ENCODE data around the gene GPR85. TPM values are rescaled to one million over a fixed set of nuclear protein-coding genes. Genes with fewer than 3 reads are reported as not detected.

Gene GPR85
- total and polyA plus RNA-seq, 2 donors (not counting 3 experiments of a cell fraction or from before 2014, with no cell fraction given), result 0.54 to 0.64 TPM

DNA sequence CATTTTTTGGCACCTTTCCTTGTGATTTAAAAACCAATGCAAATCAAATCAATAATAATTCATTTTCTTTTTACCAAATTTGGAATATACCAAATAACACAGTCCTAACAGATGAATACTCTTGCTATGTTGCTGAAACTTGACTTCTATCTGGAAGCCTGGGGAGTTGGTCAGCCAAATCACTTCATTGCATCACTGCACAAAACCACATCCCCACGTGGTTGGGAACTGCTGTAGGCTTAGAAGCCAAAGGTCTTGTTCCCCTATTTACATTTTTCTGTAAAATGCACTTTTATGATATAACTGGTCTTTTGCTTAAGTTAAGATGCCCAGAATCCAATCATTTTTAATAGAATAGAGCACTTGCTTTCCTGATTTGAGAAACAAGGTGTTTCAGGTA lies 15.2 kb downstream of the GPR85 start:
- H3K36me3 ChIP-seq (ENCODE audit: control insufficient read depth in 2 of 2, extremely low read depth in 1 of 2, insufficient read depth in 2 of 2, low read length in 2 of 2), result no peaks in the 10 kb centered on the region
- POLR2A ChIA-PET, result no interaction called here
- no peak overlapping the region for H3K27ac ChIP-seq (ENCODE audit: insufficient read depth, low read depth, low read length)
- H3K4me3 ChIP-seq (replicated peaks in 1 of 3; ENCODE audit: insufficient read depth in 1 of 3, low read depth in 1 of 3, low read length in 3 of 3), result no peak overlapping the region
- H3K4me2 ChIP-seq (ENCODE audit: insufficient read depth, low read length), result no peak overlapping the region
- CTCF ChIA-PET, result no interaction called here
- dilution Hi-C loops (cut with MboI; ENCODE audit: extremely low pct_ligation_motif_present, low sequenced_read_pairs) (no loop called here), intact Hi-C loops (cut with micrococcal nuclease) (no loop called here)
- BruUV-seq (replicated peaks), result no TSS peak
- H4K20me1 ChIP-seq (replicated peaks; ENCODE audit: control insufficient read depth, extremely low read depth, insufficient read depth, low read length), result no peaks in the 10 kb centered on the region
- TF ChIP-seq, protein P1, sequence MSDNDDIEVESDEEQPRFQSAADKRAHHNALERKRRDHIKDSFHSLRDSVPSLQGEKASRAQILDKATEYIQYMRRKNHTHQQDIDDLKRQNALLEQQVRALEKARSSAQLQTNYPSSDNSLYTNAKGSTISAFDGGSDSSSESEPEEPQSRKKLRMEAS (IDR thresholded peaks at IDR 0.05; ENCODE audit: insufficient read depth, insufficient read length), result no peak
- no peak for TF ChIP-seq GATA2 (IDR thresholded peaks at IDR 0.05; ENCODE audit: insufficient read depth, insufficient read length, low read depth, low read length)
- no peak for TF ChIP-seq EZH2 (IDR thresholded peaks at IDR 0.05; ENCODE audit: borderline replicate concordance, low read depth, low read length, severe bottlenecking)
- TF ChIP-seq MYC (IDR thresholded peaks at IDR 0.05; ENCODE audit: low read depth, low read length), result no peak
- no peak for TF ChIP-seq POLR2AphosphoS5 (IDR thresholded peaks at IDR 0.05; ENCODE audit: insufficient read depth, low read depth, low read length)
- no peak for TF ChIP-seq FOS (IDR thresholded peaks at IDR 0.05; ENCODE audit: borderline replicate concordance, insufficient read depth, low read length)
- no peak for TF ChIP-seq JUN (IDR thresholded peaks at IDR 0.05; ENCODE audit: borderline replicate concordance, insufficient read depth, insufficient read length, low read depth)
- no peak for TF ChIP-seq POLR2A (IDR thresholded peaks at IDR 0.05; ENCODE audit: low read depth, low read length)
- TF ChIP-seq, protein P2, sequence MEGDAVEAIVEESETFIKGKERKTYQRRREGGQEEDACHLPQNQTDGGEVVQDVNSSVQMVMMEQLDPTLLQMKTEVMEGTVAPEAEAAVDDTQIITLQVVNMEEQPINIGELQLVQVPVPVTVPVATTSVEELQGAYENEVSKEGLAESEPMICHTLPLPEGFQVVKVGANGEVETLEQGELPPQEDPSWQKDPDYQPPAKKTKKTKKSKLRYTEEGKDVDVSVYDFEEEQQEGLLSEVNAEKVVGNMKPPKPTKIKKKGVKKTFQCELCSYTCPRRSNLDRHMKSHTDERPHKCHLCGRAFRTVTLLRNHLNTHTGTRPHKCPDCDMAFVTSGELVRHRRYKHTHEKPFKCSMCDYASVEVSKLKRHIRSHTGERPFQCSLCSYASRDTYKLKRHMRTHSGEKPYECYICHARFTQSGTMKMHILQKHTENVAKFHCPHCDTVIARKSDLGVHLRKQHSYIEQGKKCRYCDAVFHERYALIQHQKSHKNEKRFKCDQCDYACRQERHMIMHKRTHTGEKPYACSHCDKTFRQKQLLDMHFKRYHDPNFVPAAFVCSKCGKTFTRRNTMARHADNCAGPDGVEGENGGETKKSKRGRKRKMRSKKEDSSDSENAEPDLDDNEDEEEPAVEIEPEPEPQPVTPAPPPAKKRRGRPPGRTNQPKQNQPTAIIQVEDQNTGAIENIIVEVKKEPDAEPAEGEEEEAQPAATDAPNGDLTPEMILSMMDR (IDR thresholded peaks at IDR 0.05; ENCODE audit: extremely low read depth in 1 of 2, insufficient read depth in 1 of 2, low read depth in 1 of 2, low read length in 2 of 2), result no peak
- H3K9me3 ChIP-seq (replicated peaks; ENCODE audit: control insufficient read depth, insufficient read depth, low read length), result no peaks in the 10 kb centered on the region
- H3K4me1 ChIP-seq (ENCODE audit: control insufficient read depth, extremely low read depth, insufficient read depth, low read length), result no peaks in the 10 kb centered on the region
- H3K27me3 ChIP-seq (ENCODE audit: control insufficient read depth in 2 of 2, insufficient read depth in 2 of 2, low read length in 2 of 2), result no peaks in the 10 kb centered on the region
- no peak for DNase-seq (ENCODE audit: low read depth, low spot score)
- H3K9ac ChIP-seq (replicated peaks; ENCODE audit: extremely low read depth, insufficient read depth, low read length), result no peak overlapping the region
- no peak for FAIRE-seq
- no peaks in the 10 kb centered on the region for H3K9me1 ChIP-seq (replicated peaks; ENCODE audit: control insufficient read depth, extremely low read depth, insufficient read depth, low read length)
- no peak overlapping the region for H2AFZ ChIP-seq (ENCODE audit: low read depth, low read length)
- H3K79me2 ChIP-seq (ENCODE audit: control insufficient read depth, insufficient read depth, low read length), result no peaks in the 10 kb centered on the region
